ENCODE measurements around the gene SOCS6. TPM values are rescaled to one million over a fixed set of nuclear protein-coding genes. Genes with fewer than 3 reads are reported as not detected.

The SOCS6 gene
- total RNA-seq, 2 donors from 2014 or later: 34.2 to 54.8 TPM

DNA sequence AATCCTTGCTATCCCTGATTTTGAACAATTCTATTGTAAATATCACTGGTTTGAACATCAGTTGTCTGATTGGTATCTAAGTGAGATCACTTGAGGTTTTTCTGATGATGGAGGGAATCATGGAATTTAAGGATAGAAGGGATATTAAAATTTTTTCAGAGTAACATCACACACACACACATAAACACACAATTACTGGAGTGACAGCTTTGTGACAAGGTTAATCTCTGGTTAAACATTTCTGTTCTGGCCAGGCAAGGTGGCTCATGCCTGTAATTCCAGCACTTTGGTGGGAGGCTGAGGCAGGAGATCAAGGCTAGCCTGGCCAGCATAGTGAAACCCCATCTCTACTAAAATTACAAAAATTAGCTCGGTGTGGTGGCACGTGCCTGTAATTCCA is 85.3 kb downstream of the SOCS6 start:
- Histone ChIP-seq H3K27ac (no peak overlapping the region), H3K9me3 (no peaks in the 10 kb centered on the region), H3K4me1 (no peaks in the 10 kb centered on the region), H3K9ac (ENCODE audit: low read depth in 2 of 2, low read length in 2 of 2) (no peak overlapping the region), H3K27me3 (no peaks in the 10 kb centered on the region), H3K4me3 (no peak overlapping the region), H3K36me3 (no peaks in the 10 kb centered on the region)
- TF ChIP-seq, protein P1, sequence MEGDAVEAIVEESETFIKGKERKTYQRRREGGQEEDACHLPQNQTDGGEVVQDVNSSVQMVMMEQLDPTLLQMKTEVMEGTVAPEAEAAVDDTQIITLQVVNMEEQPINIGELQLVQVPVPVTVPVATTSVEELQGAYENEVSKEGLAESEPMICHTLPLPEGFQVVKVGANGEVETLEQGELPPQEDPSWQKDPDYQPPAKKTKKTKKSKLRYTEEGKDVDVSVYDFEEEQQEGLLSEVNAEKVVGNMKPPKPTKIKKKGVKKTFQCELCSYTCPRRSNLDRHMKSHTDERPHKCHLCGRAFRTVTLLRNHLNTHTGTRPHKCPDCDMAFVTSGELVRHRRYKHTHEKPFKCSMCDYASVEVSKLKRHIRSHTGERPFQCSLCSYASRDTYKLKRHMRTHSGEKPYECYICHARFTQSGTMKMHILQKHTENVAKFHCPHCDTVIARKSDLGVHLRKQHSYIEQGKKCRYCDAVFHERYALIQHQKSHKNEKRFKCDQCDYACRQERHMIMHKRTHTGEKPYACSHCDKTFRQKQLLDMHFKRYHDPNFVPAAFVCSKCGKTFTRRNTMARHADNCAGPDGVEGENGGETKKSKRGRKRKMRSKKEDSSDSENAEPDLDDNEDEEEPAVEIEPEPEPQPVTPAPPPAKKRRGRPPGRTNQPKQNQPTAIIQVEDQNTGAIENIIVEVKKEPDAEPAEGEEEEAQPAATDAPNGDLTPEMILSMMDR (IDR thresholded peaks at IDR 0.05): no peak
- DNase-seq: no peak
- intact Hi-C loops (cut with DNase I): no loop called here

DNA sequence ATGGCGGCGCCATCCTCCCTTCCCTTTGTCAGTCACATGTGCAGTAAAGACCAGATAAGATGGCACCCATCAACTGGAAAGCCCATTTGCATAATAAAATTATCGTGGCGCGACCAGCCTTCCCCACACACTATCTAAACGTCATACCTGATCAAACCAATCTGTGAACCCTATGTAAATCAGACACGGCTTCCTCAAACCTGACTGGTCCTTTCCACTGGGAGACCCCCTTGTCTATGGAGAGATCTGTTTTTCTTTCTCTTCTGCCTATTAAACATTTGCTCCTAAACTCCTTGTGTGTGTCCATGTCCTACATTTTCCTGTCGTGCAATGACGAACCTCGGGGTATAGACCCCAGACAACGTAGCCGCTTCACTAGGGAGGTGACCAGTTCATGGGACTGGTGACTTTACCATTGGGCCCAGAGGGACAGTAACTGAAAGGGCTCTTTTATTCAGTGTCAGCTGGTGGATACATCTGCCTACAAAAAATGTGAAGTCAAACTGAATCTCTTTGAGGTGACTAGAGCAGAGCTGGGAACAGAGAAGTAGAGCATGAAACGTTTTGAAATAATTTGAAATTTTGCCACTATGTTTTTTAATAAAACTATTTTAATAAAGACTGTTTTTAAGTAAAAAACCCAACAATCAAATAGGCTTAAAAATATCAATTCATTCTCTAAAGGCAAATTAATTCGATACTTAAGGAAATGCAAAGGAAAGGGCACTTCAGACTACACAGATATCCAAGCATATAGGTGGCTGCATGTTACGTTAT is 87.5 kb downstream of the SOCS6 start:
- Histone ChIP-seq H3K36me3 (no peaks in the 10 kb centered on the region), H3K4me3 (no peak overlapping the region), H3K27ac (peak overlapping the region; percentile 92), H3K4me1 (no peaks in the 10 kb centered on the region), H3K27me3 (no peaks in the 10 kb centered on the region), H3K9me3 (no peaks in the 10 kb centered on the region), H3K9ac (ENCODE audit: low read depth in 2 of 2, low read length in 2 of 2) (peak overlapping the region in 1 of 2 donors; percentile 51)
- intact Hi-C loops (cut with DNase I): no loop called here
- no peak for DNase-seq
- TF ChIP-seq, protein P1 (IDR thresholded peaks at IDR 0.05): no peak

DNA sequence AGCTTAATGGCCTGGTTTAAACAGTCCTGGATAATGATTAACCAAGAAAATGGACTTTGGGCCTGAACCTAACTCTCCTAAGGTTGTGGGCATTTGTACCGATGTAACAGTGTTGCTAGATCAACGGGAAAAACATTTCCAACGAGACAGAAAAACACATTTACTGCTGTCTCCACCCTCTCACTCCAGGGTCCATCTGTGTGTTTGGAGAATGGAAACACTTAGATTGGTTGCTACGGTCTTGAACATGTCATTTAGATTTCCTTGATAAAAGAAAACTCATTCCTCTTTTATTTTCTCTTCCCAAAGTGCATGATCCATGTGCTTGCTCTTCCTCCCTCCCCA is 88.0 kb downstream of the SOCS6 start:
- DNase-seq: peak; percentile 69
- Histone ChIP-seq H3K9ac (ENCODE audit: low read depth in 2 of 2, low read length in 2 of 2) (peak overlapping the region in 1 of 2 donors; percentile 84), H3K36me3 (no peaks in the 10 kb centered on the region), H3K27me3 (no peaks in the 10 kb centered on the region), H3K9me3 (no peaks in the 10 kb centered on the region), H3K4me3 (no peak overlapping the region), H3K27ac (peak overlapping the region; percentile 92), H3K4me1 (no peaks in the 10 kb centered on the region)
- TF ChIP-seq, protein P1 (IDR thresholded peaks at IDR 0.05): no peak
- intact Hi-C loops (cut with DNase I): no loop called here

DNA sequence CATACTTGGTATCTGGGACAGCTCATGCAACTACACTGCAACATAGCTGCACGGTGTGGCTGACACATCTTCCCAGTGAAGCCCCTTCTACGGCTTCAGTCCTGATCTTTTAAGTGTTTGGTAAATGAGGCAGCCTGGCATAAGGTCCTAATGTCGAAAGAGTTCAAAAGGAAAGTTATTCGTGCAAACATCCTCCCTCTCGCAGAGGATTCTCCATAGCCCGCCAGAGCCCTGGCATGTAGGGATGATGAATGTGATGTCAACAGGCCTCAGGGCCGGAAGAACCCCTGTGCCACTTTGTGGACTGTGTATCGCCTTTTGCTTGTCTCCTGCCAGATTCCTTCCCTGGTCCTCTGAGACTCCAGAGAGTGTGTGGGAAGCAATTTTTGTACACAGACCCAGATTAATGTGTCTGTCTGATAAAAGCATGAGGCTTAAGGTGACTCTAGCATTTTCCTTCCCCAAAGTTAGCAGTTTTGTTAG is 88.5 kb downstream of the SOCS6 start:
- H3K27ac ChIP-seq: peak overlapping the region; percentile 92
- DNase-seq: peak; percentile 30
- intact Hi-C loops (cut with DNase I): no loop called here
- H3K9ac ChIP-seq (ENCODE audit: low read depth in 2 of 2, low read length in 2 of 2): peak overlapping the region in 1 of 2 donors; percentile 84
- TF ChIP-seq, protein P1 (IDR thresholded peaks at IDR 0.05): no peak
- no peak overlapping the region for H3K4me3 ChIP-seq
- H3K27me3 ChIP-seq: no peaks in the 10 kb centered on the region
- H3K4me1 ChIP-seq: no peaks in the 10 kb centered on the region
- H3K9me3 ChIP-seq: no peaks in the 10 kb centered on the region
- no peaks in the 10 kb centered on the region for H3K36me3 ChIP-seq

DNA sequence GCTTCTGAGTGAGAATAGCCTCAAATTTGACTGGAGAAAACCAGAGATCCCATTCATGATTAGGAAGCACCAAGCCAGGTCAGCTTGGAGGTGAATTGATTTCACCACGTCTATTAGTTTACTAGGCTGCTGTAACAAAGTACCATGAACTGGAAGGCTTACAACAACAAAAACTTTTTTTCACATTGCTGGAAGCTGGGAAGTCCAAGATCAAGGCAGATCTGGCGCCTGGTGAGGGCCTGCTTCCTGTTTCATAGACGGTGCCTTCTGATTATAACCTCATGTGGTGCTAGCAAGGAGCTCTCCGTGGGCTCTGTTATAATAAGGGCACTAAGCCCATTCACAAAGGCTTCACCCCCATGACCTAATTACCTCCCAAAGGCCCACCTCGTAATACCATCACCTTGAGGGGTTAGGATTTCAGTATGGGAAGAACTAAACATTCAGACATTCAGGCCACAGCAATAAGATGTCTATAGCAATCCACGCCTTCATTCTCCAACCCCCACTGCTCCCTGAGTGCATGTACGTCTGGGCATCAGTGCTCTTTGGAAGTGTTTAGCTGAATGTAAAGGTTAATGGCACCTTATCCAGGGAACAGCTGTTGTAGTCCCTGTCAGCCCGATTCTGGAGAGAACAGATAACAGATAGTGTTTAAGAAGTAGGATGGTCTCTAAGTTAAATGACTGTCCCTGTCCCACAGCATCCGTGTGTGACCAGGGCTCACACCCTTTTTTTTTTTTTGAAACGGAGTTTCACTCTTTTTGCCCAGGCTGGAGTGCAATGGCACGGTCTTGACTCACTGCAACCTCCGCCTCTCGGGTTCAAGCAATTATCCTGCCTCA is 89.2 kb downstream of the SOCS6 start:
- DNase-seq: no peak
- Histone ChIP-seq H3K9me3 (no peaks in the 10 kb centered on the region), H3K4me1 (no peaks in the 10 kb centered on the region), H3K4me3 (no peak overlapping the region), H3K36me3 (no peaks in the 10 kb centered on the region), H3K9ac (ENCODE audit: low read depth in 2 of 2, low read length in 2 of 2) (peak overlapping the region in 1 of 2 donors; percentile 84), H3K27ac (peak overlapping the region; percentile 92), H3K27me3 (no peaks in the 10 kb centered on the region)
- TF ChIP-seq, protein P1 (IDR thresholded peaks at IDR 0.05): no peak
- intact Hi-C loops (cut with DNase I): no loop called here

Other genes starting within 250 kb of the SOCS6 start
- gene RTTN, start 83.4 kb upstream of the SOCS6 start, total RNA-seq: 10 to 100 TPM in 1 of 2 donors, 1 to 10 TPM in 1; 6.5 to 16.7 TPM

Measured in colonic mucosa (tissue), 4 donors.